HL-60 (cell line): ENCODE results near the gene SKI.

Source experiments
- DNase-seq, 2 experiments: peaks; one replicate each; pipeline ENCODE4 v3.0.0-alpha.2; 2010 to 2020; ENCODE audit warnings: low read depth in 1 of 2, low spot score in 1 of 2
- H3K27ac ChIP-seq: fragments of 250-450 bp; sonication (Bioruptor Pico); replicated peaks from 2 replicates; pipeline ENCODE4 v1.5.1; 2020; ENCODE audit warnings: mild to moderate bottlenecking, moderate library complexity
- H3K27me3 ChIP-seq: fragments of 250-450 bp; sonication (Bioruptor Pico); 2 replicates; pipeline ENCODE4 v1.5.1; 2021; ENCODE audit warnings: mild to moderate bottlenecking, moderate library complexity; ENCODE audit not compliant: insufficient read depth, poor library complexity, severe bottlenecking
- H3K4me3 ChIP-seq: replicated peaks from 2 replicates; pipeline ENCODE4 v1.5.1; 2011; ENCODE audit warnings: mild to moderate bottlenecking, control low read depth, low read length; ENCODE audit not compliant: insufficient read depth
- GABPA ChIP-seq: IDR thresholded peaks from 2 replicates; pipeline ENCODE4 v1.6.1; 2012; ENCODE audit warnings: low read depth
- POLR2AphosphoS5 ChIP-seq: IDR thresholded peaks from 2 replicates; pipeline ENCODE4 v1.6.1; 2012; ENCODE audit warnings: low read depth
- REST ChIP-seq: IDR thresholded peaks from 2 replicates; pipeline ENCODE4 v1.6.1; 2012; ENCODE audit warnings: low read depth; ENCODE audit not compliant: insufficient replicate concordance
- SPI1 ChIP-seq: IDR thresholded peaks from 2 replicates; pipeline ENCODE4 v1.6.1; 2012; ENCODE audit warnings: low read depth, mild to moderate bottlenecking, borderline replicate concordance
- TF ChIP-seq, protein P1 (sequence below): IDR thresholded peaks from one replicate; pipeline ENCODE4 v1.5.1; 2011; ENCODE audit warnings: low read length, control low read depth, inconsistent platforms; ENCODE audit not compliant: insufficient read depth

Gene SKI

GRCh38 chr1:2352341-2352896 is 124.3 kb downstream of the SKI start:
- DNase-seq, result no peak
- Histone ChIP-seq H3K27ac (no peak overlapping the region), H3K4me3 (no peak overlapping the region), H3K27me3 (no peaks in the 10 kb centered on the region)
- TF ChIP-seq REST (no peak), SPI1 (no peak), POLR2AphosphoS5 (no peak), GABPA (no peak)
- TF ChIP-seq, protein P1, sequence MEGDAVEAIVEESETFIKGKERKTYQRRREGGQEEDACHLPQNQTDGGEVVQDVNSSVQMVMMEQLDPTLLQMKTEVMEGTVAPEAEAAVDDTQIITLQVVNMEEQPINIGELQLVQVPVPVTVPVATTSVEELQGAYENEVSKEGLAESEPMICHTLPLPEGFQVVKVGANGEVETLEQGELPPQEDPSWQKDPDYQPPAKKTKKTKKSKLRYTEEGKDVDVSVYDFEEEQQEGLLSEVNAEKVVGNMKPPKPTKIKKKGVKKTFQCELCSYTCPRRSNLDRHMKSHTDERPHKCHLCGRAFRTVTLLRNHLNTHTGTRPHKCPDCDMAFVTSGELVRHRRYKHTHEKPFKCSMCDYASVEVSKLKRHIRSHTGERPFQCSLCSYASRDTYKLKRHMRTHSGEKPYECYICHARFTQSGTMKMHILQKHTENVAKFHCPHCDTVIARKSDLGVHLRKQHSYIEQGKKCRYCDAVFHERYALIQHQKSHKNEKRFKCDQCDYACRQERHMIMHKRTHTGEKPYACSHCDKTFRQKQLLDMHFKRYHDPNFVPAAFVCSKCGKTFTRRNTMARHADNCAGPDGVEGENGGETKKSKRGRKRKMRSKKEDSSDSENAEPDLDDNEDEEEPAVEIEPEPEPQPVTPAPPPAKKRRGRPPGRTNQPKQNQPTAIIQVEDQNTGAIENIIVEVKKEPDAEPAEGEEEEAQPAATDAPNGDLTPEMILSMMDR, result no peak

- Histone ChIP-seq H3K27me3 (no peaks in the 10 kb centered on the region), H3K27ac (no peak overlapping the region), H3K4me3 (no peak overlapping the region)
- TF ChIP-seq SPI1 (no peak), POLR2AphosphoS5 (no peak), GABPA (no peak), REST (no peak)
- TF ChIP-seq, protein P1, result no peak
- no peak for DNase-seq
Observed at GRCh38 chr1:2352897-2353550, 124.9 kb downstream of the SKI start.

GRCh38 chr1:2353551-2354438 is 125.7 kb downstream of the SKI start:
- TF ChIP-seq, protein P1, result no peak
- TF ChIP-seq GABPA (no peak), REST (no peak), POLR2AphosphoS5 (no peak), SPI1 (no peak)
- Histone ChIP-seq H3K27me3 (no peaks in the 10 kb centered on the region), H3K27ac (no peak overlapping the region), H3K4me3 (no peak overlapping the region)
- DNase-seq, result no peak
